ENCODE results near the gene MEGF9.

DNA sequence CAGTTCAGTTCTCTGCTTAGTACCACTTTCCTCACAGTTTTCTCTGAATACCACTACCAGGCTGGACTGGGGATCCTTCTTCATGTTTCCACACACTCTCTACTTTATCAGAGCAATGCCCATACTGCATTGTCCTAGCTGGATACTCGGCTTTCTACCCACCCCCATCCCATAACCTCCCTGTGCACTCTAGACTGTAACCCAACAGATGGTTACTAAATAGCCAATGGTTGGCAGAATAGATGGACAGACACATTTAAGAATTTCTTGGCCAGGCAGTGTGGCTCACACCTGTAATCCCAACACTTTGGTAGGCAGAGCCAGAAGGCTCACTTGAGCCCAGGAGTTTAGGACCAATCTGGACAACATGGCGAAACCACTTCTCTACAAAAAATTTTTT is 157.1 kb downstream of the MEGF9 start:
- peak in 1 of 2 donors; percentile 35 for TF ChIP-seq RAD21 (IDR thresholded peaks at IDR 0.05)
- TF ChIP-seq, protein P1, sequence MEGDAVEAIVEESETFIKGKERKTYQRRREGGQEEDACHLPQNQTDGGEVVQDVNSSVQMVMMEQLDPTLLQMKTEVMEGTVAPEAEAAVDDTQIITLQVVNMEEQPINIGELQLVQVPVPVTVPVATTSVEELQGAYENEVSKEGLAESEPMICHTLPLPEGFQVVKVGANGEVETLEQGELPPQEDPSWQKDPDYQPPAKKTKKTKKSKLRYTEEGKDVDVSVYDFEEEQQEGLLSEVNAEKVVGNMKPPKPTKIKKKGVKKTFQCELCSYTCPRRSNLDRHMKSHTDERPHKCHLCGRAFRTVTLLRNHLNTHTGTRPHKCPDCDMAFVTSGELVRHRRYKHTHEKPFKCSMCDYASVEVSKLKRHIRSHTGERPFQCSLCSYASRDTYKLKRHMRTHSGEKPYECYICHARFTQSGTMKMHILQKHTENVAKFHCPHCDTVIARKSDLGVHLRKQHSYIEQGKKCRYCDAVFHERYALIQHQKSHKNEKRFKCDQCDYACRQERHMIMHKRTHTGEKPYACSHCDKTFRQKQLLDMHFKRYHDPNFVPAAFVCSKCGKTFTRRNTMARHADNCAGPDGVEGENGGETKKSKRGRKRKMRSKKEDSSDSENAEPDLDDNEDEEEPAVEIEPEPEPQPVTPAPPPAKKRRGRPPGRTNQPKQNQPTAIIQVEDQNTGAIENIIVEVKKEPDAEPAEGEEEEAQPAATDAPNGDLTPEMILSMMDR (IDR thresholded peaks at IDR 0.05; ENCODE audit: low read depth, low read length, missing input control) = no peak
